ENCODE data around the gene UBE2R2. TPM values are rescaled to one million over a fixed set of nuclear protein-coding genes. Genes with fewer than 3 reads are reported as not detected.

The UBE2R2 gene
- total and polyA plus RNA-seq, 10 of the 15 experiments (the other 5 are each of a cell fraction or from before 2014, with no cell fraction given): 7.2 to 32.8 (median 17.2) TPM

DNA sequence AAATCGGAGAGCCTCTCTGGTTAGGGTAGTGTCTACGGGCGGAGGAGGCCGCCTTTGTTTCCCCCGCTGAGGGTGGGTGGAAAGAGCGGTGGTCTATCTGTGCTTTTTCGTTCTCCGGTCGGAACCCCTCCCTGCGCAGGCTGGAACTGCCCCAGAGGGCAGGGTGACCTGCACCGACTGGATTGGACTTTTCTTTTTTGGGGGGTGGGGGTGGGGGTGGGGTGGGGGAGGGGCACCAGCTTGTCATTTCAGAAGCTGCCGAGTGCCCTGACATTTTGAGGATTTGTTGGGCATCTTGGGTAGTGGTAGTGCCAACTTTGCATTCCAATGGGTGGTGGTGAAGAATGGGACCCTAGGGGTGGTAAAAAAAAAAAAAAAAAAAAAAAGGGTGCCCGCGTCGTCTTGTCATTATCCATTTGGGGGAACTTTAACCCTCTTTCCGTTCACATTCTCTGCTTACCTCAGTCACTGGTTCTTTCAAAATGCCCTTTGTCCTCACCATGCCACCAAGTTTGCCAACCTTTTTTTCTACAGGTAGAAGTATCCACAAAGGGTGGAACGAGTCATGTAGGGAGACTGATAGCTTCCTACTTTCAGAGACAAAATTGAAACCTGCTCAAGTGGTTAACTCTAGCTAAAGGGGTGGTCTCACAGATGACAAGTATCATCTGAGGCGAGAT is 1.3 kb downstream of the UBE2R2 start (continued):
- TF ChIP-seq HSF1 (IDR thresholded peaks at IDR 0.05; ENCODE audit: low read depth, low read length) (no peak), NBN (IDR thresholded peaks at IDR 0.05) (peak; percentile 24; the same call in 1 of the 2 replicates), SRF (IDR thresholded peaks at IDR 0.05; ENCODE audit: low read depth in 2 of 2, low read length in 2 of 2) (no peak), TCF12 (IDR thresholded peaks at IDR 0.05; ENCODE audit: low read depth, low read length) (0 out of 2 replicates have a peak, but pooled peaks have one; percentile 4), CHD1 (IDR thresholded peaks at IDR 0.05; ENCODE audit: low read depth, low read length) (no peak), RUNX3 (IDR thresholded peaks at IDR 0.05; ENCODE audit: low read length) (peak; percentile 53)
- TF ChIP-seq, protein P1, sequence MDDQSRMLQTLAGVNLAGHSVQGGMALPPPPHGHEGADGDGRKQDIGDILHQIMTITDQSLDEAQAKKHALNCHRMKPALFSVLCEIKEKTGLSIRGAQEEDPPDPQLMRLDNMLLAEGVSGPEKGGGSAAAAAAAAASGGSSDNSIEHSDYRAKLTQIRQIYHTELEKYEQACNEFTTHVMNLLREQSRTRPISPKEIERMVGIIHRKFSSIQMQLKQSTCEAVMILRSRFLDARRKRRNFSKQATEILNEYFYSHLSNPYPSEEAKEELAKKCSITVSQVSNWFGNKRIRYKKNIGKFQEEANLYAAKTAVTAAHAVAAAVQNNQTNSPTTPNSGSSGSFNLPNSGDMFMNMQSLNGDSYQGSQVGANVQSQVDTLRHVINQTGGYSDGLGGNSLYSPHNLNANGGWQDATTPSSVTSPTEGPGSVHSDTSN (IDR thresholded peaks at IDR 0.05; ENCODE audit: insufficient replicate concordance, low read depth, low read length): peak; percentile 49
- TF ChIP-seq, protein P2, sequence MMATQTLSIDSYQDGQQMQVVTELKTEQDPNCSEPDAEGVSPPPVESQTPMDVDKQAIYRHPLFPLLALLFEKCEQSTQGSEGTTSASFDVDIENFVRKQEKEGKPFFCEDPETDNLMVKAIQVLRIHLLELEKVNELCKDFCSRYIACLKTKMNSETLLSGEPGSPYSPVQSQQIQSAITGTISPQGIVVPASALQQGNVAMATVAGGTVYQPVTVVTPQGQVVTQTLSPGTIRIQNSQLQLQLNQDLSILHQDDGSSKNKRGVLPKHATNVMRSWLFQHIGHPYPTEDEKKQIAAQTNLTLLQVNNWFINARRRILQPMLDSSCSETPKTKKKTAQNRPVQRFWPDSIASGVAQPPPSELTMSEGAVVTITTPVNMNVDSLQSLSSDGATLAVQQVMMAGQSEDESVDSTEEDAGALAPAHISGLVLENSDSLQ (IDR thresholded peaks at IDR 0.05): peak; percentile 79

Measured in GM12878 (cell line).